ENCODE data around the gene ZNF648. TPM values are rescaled to one million over a fixed set of nuclear protein-coding genes. Genes with fewer than 3 reads are reported as not detected.

ZNF648 gene
- total and polyA plus RNA-seq, 2 of the 4 experiments (the other 2 are of a cell fraction) = not detected

DNA sequence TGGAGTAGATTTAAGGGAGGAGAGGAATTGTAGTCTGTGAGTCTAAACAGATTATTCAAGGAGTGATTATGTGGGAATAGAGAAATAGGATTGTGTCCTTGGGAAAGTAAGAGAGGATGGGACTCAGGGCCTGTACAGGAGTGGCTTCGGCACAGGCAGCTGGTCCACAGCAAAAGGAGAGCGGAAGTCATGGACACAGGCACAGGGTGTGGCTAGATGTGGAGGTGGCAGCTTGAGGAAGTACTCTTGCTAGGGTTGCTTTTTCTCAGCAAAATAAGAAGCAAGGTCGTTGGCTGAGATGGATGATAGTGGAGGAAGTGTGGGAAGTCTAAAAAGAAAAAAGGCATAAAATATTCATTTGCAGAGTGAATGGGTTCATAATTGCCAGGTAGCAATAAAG, 18.5 kb upstream of the ZNF648 start:
- Histone ChIP-seq H3K4ac (ENCODE audit: low read depth, low read length) (no peak overlapping the region), H2BK20ac (ENCODE audit: low read depth, low read length) (no peak overlapping the region), H3K9me3 (ENCODE audit: control insufficient read depth, insufficient read depth, low read length) (no peaks in the 10 kb centered on the region), H3K79me1 (ENCODE audit: low read depth in 1 of 2, low read length in 2 of 2) (no peaks in the 10 kb centered on the region), H2BK15ac (ENCODE audit: low read depth, low read length) (no peak overlapping the region), H3K18ac (ENCODE audit: low read depth, low read length) (no peak overlapping the region), H3K36me3 (ENCODE audit: control insufficient read depth, insufficient read depth, low read length) (no peaks in the 10 kb centered on the region), H3K14ac (replicated peaks; ENCODE audit: low read depth, low read length) (no peak overlapping the region), H4K91ac (ENCODE audit: insufficient read depth, low read depth, low read length) (no peak overlapping the region), H3K23ac (ENCODE audit: low read depth, low read length) (no peak overlapping the region), H3K9ac (ENCODE audit: low read depth, low read length) (no peak overlapping the region), H2BK120ac (ENCODE audit: low read depth, low read length) (no peak overlapping the region), H3K9me1 (ENCODE audit: insufficient read depth, low read length) (no peaks in the 10 kb centered on the region), H3K56ac (ENCODE audit: extremely low read depth, insufficient read depth, low read length) (no peak overlapping the region), H3K4me3 (ENCODE audit: insufficient read depth, low read depth, low read length) (no peak overlapping the region), H3K4me1 (ENCODE audit: control insufficient read depth, insufficient read depth, low read length) (no peaks in the 10 kb centered on the region), H4K8ac (ENCODE audit: low read depth in 2 of 2, low read length in 2 of 2) (no peak overlapping the region), H2BK5ac (ENCODE audit: low read depth, low read length, poor library complexity, severe bottlenecking) (no peak overlapping the region), H2AFZ (replicated peaks; ENCODE audit: low read length, poor library complexity) (no peak overlapping the region), H4K20me1 (ENCODE audit: insufficient read depth, low read length) (no peaks in the 10 kb centered on the region), H2AK9ac (replicated peaks; ENCODE audit: low read depth, low read length, poor library complexity) (no peak overlapping the region), H3K27me3 (ENCODE audit: control insufficient read depth, insufficient read depth, low read length) (no peaks in the 10 kb centered on the region), H4K5ac (ENCODE audit: low read depth, low read length) (no peak overlapping the region), H2AK5ac (ENCODE audit: low read depth, low read length) (no peak overlapping the region), H3K27ac (ENCODE audit: insufficient read depth, low read length) (no peak overlapping the region), H3K4me2 (ENCODE audit: low read depth, low read length) (no peak overlapping the region)
- intact Hi-C loops (cut with micrococcal nuclease) (loop anchor here (10.0 kb wide), 1 partner anchor 515 kb away; no protein-coding TSS in a partner anchor), dilution Hi-C loops (cut with HindIII; ENCODE audit: low sequenced_read_pairs, unreplicated experiment) (no loop called here), in situ Hi-C loops (cut with MboI; ENCODE audit: low sequenced_read_pairs) (loop anchor here (10.0 to 25.0 kb wide), 3 partner anchors 315 to 707 kb away; partner anchors contain the start of genes GLUL and NPL)
- no TSS peak for BruUV-seq (replicated peaks)
- 42% methylated on average over 2 of the region's 3 CpGs; no CpG with 5 or more reads in 1 of the 2 experiments for WGBS, 2 experiments (ENCODE audit: extremely low coverage in 2 of 2, insufficient read length in 1 of 2)
- ChIA-PET POLR2A (ENCODE audit: unreplicated experiment) (no interaction called here), CTCF (interaction anchor here (2.7 kb wide), 1 partner anchor 601 kb away, joined by 12 read pairs; no protein-coding TSS in a partner anchor)
- DNase-seq = no peak
- no peak for TF ChIP-seq MAFK (IDR thresholded peaks at IDR 0.05; ENCODE audit: low read depth, low read length)
- no peak for TF ChIP-seq BHLHE40 (IDR thresholded peaks at IDR 0.05; ENCODE audit: low read depth, low read length)
- TF ChIP-seq, protein P1, sequence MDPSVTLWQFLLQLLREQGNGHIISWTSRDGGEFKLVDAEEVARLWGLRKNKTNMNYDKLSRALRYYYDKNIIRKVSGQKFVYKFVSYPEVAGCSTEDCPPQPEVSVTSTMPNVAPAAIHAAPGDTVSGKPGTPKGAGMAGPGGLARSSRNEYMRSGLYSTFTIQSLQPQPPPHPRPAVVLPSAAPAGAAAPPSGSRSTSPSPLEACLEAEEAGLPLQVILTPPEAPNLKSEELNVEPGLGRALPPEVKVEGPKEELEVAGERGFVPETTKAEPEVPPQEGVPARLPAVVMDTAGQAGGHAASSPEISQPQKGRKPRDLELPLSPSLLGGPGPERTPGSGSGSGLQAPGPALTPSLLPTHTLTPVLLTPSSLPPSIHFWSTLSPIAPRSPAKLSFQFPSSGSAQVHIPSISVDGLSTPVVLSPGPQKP (IDR thresholded peaks at IDR 0.05; ENCODE audit: borderline replicate concordance, low read depth, low read length) = no peak
- TF ChIP-seq RFX5 (IDR thresholded peaks at IDR 0.05; ENCODE audit: low read depth, low read length) = no peak
- TF ChIP-seq, protein P2, sequence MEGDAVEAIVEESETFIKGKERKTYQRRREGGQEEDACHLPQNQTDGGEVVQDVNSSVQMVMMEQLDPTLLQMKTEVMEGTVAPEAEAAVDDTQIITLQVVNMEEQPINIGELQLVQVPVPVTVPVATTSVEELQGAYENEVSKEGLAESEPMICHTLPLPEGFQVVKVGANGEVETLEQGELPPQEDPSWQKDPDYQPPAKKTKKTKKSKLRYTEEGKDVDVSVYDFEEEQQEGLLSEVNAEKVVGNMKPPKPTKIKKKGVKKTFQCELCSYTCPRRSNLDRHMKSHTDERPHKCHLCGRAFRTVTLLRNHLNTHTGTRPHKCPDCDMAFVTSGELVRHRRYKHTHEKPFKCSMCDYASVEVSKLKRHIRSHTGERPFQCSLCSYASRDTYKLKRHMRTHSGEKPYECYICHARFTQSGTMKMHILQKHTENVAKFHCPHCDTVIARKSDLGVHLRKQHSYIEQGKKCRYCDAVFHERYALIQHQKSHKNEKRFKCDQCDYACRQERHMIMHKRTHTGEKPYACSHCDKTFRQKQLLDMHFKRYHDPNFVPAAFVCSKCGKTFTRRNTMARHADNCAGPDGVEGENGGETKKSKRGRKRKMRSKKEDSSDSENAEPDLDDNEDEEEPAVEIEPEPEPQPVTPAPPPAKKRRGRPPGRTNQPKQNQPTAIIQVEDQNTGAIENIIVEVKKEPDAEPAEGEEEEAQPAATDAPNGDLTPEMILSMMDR (conservative IDR thresholded peaks at IDR 0.05; ENCODE audit: low read depth, low read length) = no peak
- no peak for TF ChIP-seq CHD1 (IDR thresholded peaks at IDR 0.05; ENCODE audit: low read depth, low read length)
- TF ChIP-seq RAD21 (IDR thresholded peaks at IDR 0.05; ENCODE audit: low read length) = no peak
- no peak for TF ChIP-seq NFE2L2 (IDR thresholded peaks at IDR 0.05; ENCODE audit: low read depth, low read length)
- no peak for ATAC-seq (ENCODE audit: low read depth)
